ENCODE results near the gene EIF4G3. TPM values are rescaled to one million over a fixed set of nuclear protein-coding genes. Genes with fewer than 3 reads are reported as not detected.

Gene EIF4G3
- total and polyA plus RNA-seq, 2 donors (not counting 1 experiment from before 2014, with no cell fraction given): 53.5 to 67.0 TPM

DNA sequence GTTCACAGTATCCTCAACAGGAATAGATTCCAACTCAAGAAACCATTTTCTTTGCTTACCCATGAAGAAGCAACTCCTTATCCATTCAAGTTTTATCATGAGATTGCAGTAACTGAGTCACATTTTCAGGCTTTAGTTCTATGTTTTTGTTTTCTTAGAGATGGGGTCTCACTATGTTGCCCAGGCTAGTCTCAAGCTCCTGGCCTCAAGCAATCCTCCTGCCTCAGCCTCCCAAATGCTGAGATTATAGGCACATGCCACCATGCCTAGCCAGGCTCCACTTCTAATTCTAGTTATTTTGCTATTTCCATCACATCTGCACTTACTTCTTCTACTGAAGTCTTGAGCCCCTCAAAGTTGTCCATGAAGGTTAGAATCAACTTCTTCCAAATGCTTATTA lies 246.3 kb downstream of the EIF4G3 start:
- Histone ChIP-seq H3K79me2 (ENCODE audit: control insufficient read depth, insufficient read depth, low read length) (no peaks in the 10 kb centered on the region), H3K9me3 (ENCODE audit: control insufficient read depth, insufficient read depth, low read depth, low read length) (no peaks in the 10 kb centered on the region), H3K27ac (ENCODE audit: insufficient read depth, low read length) (no peak overlapping the region), H4K20me1 (ENCODE audit: control insufficient read depth, extremely low read depth, insufficient read depth, low read length) (no peaks in the 10 kb centered on the region), H2AFZ (ENCODE audit: low read length) (no peak overlapping the region), H3K27me3 (ENCODE audit: control insufficient read depth, insufficient read depth, low read length) (no peaks in the 10 kb centered on the region), H3K4me2 (ENCODE audit: extremely low read depth, insufficient read depth, low read length) (no peak overlapping the region), H3K4me1 (ENCODE audit: control insufficient read depth, extremely low read depth, insufficient read depth, low read length) (no peaks in the 10 kb centered on the region), H3K4me3 (replicated peaks in 1 of 4; ENCODE audit: control extremely low read depth in 1 of 4, insufficient read depth in 1 of 4, low read depth in 3 of 4, low read length in 4 of 4) (no peak overlapping the region), H3K9ac (ENCODE audit: insufficient read depth, low read length) (no peak overlapping the region), H3K36me3 (ENCODE audit: control insufficient read depth, insufficient read depth, low read length) (peaks cover 2% of the 10 kb centered on the region)
- DNase-seq (ENCODE audit: low read depth in 2 of 2): no peak
- TF ChIP-seq, protein P1, sequence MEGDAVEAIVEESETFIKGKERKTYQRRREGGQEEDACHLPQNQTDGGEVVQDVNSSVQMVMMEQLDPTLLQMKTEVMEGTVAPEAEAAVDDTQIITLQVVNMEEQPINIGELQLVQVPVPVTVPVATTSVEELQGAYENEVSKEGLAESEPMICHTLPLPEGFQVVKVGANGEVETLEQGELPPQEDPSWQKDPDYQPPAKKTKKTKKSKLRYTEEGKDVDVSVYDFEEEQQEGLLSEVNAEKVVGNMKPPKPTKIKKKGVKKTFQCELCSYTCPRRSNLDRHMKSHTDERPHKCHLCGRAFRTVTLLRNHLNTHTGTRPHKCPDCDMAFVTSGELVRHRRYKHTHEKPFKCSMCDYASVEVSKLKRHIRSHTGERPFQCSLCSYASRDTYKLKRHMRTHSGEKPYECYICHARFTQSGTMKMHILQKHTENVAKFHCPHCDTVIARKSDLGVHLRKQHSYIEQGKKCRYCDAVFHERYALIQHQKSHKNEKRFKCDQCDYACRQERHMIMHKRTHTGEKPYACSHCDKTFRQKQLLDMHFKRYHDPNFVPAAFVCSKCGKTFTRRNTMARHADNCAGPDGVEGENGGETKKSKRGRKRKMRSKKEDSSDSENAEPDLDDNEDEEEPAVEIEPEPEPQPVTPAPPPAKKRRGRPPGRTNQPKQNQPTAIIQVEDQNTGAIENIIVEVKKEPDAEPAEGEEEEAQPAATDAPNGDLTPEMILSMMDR (conservative IDR thresholded peaks at IDR 0.05 in 1 of 2, IDR thresholded peaks at IDR 0.05 in 1 of 2; ENCODE audit: low read depth in 1 of 2, low read length in 2 of 2): no peak
- no peak for TF ChIP-seq EZH2 (IDR thresholded peaks at IDR 0.05; ENCODE audit: low read length, missing control alignments)

DNA sequence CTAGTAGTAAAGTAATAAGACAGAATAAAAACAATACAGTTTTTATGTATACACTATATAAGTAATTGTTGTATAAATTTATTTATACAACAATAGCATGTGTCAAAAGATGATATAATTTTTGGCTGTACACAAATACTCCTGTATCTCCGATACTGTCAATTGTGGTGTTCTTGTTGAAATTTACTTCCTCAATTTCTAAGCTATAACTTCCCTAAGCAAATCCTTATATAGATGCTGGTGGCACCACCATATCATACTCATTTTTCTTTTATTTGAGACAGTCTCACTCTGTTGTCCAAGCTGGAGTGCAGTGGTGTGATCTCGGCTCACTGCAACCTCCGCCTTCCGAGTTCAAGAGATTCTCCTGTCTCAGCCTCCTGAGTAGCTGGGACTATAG lies 248.6 kb downstream of the EIF4G3 start:
- H3K27me3 ChIP-seq (ENCODE audit: control insufficient read depth, insufficient read depth, low read length): no peaks in the 10 kb centered on the region
- no peak overlapping the region for H3K4me2 ChIP-seq (ENCODE audit: extremely low read depth, insufficient read depth, low read length)
- no peak for DNase-seq (ENCODE audit: low read depth in 2 of 2)
- no peaks in the 10 kb centered on the region for H3K9me3 ChIP-seq (ENCODE audit: control insufficient read depth, insufficient read depth, low read depth, low read length)
- no peaks in the 10 kb centered on the region for H3K79me2 ChIP-seq (ENCODE audit: control insufficient read depth, insufficient read depth, low read length)
- no peak overlapping the region for H2AFZ ChIP-seq (ENCODE audit: low read length)
- no peak overlapping the region for H3K27ac ChIP-seq (ENCODE audit: insufficient read depth, low read length)
- H4K20me1 ChIP-seq (ENCODE audit: control insufficient read depth, extremely low read depth, insufficient read depth, low read length): no peaks in the 10 kb centered on the region
- H3K36me3 ChIP-seq (ENCODE audit: control insufficient read depth, insufficient read depth, low read length): no peaks in the 10 kb centered on the region
- no peaks in the 10 kb centered on the region for H3K4me1 ChIP-seq (ENCODE audit: control insufficient read depth, extremely low read depth, insufficient read depth, low read length)
- H3K9ac ChIP-seq (ENCODE audit: insufficient read depth, low read length): no peak overlapping the region
- TF ChIP-seq, protein P1 (conservative IDR thresholded peaks at IDR 0.05 in 1 of 2, IDR thresholded peaks at IDR 0.05 in 1 of 2; ENCODE audit: low read depth in 1 of 2, low read length in 2 of 2): no peak
- TF ChIP-seq EZH2 (IDR thresholded peaks at IDR 0.05; ENCODE audit: low read length, missing control alignments): no peak
- H3K4me3 ChIP-seq (replicated peaks in 1 of 4; ENCODE audit: control extremely low read depth in 1 of 4, insufficient read depth in 1 of 4, low read depth in 3 of 4, low read length in 4 of 4): no peak overlapping the region

- no peak overlapping the region for H3K4me3 ChIP-seq (replicated peaks in 1 of 4; ENCODE audit: control extremely low read depth in 1 of 4, insufficient read depth in 1 of 4, low read depth in 3 of 4, low read length in 4 of 4)
- H3K9me3 ChIP-seq (ENCODE audit: control insufficient read depth, insufficient read depth, low read depth, low read length): no peaks in the 10 kb centered on the region
- TF ChIP-seq, protein P1 (conservative IDR thresholded peaks at IDR 0.05 in 1 of 2, IDR thresholded peaks at IDR 0.05 in 1 of 2; ENCODE audit: low read depth in 1 of 2, low read length in 2 of 2): no peak
- no peak for TF ChIP-seq EZH2 (IDR thresholded peaks at IDR 0.05; ENCODE audit: low read length, missing control alignments)
- H3K4me2 ChIP-seq (ENCODE audit: extremely low read depth, insufficient read depth, low read length): no peak overlapping the region
- DNase-seq (ENCODE audit: low read depth in 2 of 2): peak; percentile 18 to 31
- H3K4me1 ChIP-seq (ENCODE audit: control insufficient read depth, extremely low read depth, insufficient read depth, low read length): peaks cover 3% of the 10 kb centered on the region
- H3K27ac ChIP-seq (ENCODE audit: insufficient read depth, low read length): no peak overlapping the region
- no peak overlapping the region for H3K9ac ChIP-seq (ENCODE audit: insufficient read depth, low read length)
- no peaks in the 10 kb centered on the region for H3K36me3 ChIP-seq (ENCODE audit: control insufficient read depth, insufficient read depth, low read length)
- no peak overlapping the region for H2AFZ ChIP-seq (ENCODE audit: low read length)
- H3K27me3 ChIP-seq (ENCODE audit: control insufficient read depth, insufficient read depth, low read length): no peaks in the 10 kb centered on the region
- no peaks in the 10 kb centered on the region for H4K20me1 ChIP-seq (ENCODE audit: control insufficient read depth, extremely low read depth, insufficient read depth, low read length)
- H3K79me2 ChIP-seq (ENCODE audit: control insufficient read depth, insufficient read depth, low read length): no peaks in the 10 kb centered on the region
Measured at GRCh38 chr1:20921285-20921684, 255.4 kb downstream of the EIF4G3 start.
